ENCODE results near the gene ELMOD3.
"Not testable (repeated sequence)": the region's sequence is repeated elsewhere in the genome, so short reads cannot be mapped to it uniquely, and the experiment has no call there.

ELMOD3 gene

DNA sequence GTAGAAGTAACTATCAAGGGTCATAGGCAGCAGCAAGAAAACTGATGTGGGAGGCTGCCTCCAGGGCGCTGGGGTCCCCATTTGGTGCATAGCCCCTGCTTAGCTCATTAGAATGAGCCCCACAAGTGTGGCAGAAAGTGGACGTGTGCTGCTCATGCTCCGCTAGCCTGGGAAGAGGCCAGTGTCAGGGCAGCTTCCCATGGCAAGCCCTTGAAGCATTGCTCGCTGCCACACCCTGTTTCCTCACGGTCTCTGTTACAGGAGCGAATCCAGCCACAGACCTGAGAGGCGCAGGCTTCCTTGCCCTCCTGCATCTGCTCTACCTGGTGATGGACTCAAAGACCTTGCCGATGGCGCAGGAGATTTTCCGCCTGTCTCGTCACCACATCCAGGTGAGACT lies 22.5 kb downstream of the ELMOD3 start:
- no peak for DNase-seq

DNA sequence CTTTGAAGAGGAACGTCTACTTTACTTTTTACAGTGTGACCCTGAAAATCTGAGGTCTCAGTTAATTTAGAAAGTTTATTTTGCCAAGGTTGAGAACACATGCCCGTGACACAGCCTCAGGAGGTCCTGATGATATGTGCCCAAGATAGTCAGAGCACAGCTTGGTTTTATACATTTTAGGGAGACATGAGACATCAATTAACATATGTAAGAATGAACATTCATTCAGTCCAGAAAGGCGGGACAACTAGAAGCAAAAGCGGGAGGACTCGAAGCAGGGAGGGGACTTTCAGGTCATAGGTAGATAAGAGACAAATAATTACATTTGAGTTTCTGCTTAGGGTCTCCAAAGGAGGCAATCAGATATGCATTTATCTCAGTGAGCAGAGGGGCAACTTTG lies 23.7 kb downstream of the ELMOD3 start:
- DNase-seq = no peak

DNA sequence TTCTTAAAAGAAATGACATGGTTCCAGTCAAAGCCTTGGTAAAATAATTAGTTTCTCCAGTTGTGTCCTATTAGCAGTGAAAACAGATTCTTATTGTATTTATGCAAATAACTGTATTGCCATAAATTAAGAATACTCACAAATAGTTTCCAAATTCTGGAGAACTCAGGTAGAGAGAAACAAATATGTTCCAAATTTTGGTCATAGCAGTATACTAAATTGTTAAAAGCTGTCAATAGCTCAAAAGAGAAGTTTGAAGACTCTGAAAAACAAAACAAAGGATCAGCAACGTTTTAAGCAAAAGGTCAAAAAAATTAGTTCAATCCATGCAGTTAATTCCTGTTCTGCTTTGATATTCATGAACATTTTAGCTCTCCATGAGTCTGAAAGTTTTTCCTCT lies 25.5 kb downstream of the ELMOD3 start:
- no peak for DNase-seq

DNA sequence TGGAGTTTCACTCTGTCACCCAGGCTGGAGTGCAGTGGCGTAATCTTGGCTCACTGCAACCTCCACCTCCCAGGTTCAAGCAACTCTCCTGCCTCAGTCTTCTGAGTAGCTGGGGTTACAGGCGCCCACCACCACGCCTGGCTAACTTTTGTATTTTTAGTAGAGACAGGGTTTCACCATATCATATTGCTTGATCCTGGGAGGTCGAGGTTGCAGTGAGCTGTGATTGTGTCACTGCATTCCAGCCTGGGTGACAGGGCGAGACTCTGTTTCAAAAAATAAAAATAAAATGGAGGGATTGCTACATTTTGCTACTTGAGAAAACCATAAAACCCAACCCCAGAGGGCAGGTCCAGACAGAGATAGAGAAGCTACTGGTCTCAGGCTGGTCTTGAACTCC lies 28.6 kb downstream of the ELMOD3 start:
- DNase-seq = not testable (repeated sequence)

DNA sequence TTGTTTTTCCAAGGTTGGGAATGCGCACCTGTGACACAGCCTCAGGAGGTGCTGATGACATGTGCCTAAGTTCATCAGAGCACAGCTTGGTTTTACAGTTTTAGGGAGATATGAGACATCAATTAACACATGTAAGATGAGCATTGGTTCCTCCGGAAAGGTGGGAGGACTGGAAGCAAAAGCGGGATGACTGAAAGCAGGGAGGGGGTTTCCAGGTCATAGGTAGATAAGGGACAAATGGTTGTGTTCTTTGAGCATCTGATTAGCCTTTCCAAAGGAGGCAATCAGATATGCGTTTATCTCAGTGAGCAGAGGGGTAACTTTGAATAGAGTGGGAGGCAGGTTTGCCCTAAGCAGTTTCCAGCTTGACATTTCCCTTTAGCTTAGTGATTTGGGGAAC lies 29.3 kb downstream of the ELMOD3 start:
- DNase-seq = no peak

DNA sequence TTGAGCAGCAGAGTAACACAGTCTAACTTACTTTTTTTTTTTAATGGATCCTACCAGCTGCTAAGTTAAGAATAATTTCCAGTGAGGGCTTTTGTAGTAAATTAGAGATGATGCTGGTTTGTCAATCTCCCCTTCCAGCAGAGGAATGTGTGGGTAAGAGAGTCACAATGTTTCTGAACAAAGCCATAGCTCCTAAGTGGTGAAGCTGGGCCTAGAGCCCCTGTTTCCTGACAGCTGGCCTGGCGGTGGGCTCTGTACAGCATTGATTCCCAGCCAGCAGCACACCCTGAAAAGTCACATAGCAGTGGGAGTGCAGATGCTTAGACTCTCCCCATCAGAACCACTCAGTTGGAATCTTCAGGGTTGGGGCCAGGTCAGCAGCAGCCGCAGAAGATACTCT lies 31.2 kb downstream of the ELMOD3 start:
- no peak for DNase-seq

DNA sequence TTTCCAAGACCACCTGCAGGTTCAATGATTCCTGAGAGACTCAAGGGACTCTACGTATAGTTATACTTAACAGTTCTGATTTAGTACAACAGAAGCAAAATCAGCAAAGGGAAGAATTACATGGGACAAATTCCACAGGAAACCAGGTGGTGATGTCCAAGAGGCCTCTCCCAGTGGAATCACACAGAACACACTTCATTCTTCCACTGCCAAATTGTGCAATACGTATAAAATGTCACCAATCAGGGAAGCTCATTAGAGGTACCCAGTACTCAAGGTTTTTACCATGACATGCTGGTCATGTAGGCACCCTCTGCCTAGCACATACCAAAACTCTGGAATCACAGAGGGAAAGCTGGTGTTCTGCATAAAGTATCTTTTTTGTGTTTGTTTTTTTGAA lies 33.2 kb downstream of the ELMOD3 start:
- no peak for DNase-seq

DNA sequence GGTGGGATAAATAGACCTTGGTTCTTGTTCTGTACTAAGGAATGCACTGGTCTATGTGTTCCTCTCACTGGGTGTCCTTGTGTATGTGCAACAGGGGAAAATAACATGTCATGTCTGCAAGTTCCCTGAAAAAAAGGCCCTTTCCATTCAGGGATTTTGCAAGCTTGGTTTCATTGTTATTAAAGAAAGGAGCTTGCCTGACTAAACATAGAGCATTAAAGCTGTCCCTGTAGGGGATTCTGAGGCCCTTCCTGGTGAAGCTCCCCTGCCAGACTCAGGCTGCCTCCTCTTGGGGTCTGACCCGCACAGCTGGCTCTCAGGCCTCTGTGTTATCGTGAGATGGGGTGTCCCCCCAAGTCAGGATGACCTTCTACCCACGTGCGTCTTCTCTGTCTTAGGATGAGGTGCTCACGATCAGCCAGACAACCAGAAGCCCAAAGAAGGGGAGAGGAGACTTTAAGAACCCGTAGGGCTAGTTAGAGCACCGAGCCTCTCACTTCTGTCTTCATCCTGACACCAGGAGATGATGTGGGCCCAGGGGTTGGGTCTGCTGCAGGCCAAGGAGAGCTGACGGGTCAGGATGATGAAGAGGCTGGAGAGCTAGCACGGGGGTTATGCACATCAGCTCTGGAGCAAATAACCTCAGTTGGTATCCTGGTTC lies 34.4 kb downstream of the ELMOD3 start:
- no peak for DNase-seq

DNA sequence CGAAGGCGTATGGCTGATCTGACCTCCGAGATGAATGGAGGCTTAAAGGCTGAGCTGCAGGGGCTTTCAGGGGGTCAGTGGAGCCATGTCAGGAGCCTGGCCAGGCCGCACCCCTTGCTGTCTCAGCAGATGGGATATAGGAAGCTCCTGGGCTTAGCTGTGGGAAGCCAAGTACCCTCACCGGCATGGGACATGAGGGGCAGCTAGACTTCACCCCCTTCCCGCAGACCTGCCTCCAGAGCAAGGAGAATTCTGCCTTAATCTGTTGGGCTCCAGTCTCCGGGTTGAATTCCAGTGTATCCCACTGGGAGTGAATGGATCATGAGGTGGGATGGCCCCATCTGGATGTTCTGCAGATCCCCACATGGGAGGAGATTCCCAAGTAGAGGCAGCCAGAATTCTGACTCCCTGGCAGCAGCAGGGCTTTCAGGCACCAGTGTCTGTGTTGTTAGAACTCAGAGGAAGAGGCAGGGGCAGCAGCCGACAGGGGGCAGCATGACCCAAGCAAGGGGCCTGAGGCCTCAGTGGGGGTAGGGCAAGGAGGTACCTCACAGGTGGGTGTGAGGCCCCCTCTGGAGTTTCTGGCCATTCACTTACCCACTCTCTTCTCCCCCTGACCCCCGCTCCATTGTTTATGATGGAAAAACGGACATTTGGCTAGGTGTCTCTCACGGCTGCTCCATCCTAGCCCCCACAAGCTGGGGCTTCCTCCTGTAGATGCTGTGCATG lies 36.5 kb downstream of the ELMOD3 start:
- no peak for DNase-seq

DNA sequence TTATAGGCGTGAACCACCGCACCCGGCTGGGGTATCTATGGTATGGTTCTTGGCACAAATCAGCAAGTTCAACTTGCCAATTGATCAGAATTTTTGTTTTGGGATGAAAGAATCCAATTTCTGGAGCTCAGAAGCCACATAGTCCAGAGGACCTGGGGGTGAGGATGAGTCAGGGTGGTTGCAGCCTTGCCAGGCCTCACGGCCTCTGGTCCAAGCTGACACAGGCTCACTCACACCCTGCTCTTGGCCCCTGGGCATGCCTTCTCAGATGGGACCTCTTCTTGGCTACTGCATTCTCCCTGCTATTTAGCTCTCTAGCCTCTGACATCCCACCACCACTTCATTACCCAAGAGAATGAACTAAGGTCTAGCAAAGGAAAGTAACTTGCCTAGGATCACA lies 39.3 kb downstream of the ELMOD3 start:
- no peak for DNase-seq

DNA sequence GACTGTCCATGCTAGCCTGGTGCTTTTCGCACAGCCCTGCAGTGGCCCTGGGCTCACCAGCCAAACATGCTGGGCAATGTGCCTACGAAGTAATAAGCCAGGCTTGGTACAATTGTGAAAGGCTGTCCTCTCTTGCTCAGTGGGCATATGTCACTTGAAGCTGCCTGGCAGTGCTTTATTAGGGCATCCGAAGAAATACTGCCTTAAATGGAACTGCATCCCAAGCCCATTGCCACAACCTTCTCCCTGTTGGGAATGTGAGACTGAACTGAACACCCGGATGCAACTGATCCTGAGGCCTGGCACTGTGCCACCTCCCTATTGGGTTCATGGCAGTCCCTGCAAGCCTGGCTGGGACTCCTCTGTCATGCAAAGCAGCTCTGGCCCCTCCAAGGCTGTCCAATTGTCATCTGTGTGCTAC lies 39.7 kb downstream of the ELMOD3 start:
- DNase-seq = no peak

DNA sequence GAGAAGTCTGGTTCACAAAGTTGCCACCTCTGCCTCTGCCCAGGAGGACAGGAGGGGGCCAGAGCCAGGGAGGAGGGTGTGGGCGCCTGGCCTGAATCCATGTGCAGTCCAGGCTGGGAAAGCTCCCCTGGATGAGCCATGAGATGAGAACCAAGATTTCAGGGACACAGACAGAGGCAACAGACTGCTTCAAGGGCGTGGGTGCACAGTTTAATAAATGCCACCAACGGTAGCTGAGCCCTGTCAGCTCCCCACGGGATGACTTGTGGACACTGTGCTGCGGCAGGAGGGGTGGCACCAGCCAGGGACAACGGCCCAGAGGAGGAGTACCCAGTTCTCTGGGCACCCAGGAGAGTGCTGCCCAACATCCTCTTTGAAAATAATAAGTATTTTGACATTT lies 40.4 kb downstream of the ELMOD3 start:
- DNase-seq = no peak

DNA sequence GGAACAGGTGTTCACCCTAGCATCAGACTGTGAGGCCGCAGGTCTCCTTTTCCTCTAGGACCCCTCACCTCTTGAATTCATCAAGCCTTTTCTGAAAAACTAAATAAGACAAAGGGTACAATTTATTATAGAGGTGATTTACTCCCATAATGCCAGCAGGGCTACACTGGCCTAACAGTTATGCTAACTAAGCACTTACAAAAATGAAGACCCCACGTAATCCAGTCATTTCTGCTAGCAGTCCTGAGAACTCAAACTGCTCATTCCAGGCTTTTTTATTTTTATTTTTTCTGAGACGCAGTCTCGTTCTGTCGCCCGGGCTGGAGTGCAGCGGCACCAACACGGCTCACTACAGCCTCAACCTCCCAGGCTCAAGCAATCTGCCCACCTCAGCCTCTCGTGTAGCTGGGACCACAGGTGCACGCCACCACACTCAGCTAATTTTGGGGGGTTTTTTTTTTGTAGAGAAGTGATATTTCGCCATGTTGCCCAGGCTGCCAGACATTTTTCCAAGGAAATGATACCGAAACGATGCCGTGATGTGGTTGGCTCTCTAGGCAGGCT lies 41.4 kb downstream of the ELMOD3 start:
- no peak for DNase-seq

DNA sequence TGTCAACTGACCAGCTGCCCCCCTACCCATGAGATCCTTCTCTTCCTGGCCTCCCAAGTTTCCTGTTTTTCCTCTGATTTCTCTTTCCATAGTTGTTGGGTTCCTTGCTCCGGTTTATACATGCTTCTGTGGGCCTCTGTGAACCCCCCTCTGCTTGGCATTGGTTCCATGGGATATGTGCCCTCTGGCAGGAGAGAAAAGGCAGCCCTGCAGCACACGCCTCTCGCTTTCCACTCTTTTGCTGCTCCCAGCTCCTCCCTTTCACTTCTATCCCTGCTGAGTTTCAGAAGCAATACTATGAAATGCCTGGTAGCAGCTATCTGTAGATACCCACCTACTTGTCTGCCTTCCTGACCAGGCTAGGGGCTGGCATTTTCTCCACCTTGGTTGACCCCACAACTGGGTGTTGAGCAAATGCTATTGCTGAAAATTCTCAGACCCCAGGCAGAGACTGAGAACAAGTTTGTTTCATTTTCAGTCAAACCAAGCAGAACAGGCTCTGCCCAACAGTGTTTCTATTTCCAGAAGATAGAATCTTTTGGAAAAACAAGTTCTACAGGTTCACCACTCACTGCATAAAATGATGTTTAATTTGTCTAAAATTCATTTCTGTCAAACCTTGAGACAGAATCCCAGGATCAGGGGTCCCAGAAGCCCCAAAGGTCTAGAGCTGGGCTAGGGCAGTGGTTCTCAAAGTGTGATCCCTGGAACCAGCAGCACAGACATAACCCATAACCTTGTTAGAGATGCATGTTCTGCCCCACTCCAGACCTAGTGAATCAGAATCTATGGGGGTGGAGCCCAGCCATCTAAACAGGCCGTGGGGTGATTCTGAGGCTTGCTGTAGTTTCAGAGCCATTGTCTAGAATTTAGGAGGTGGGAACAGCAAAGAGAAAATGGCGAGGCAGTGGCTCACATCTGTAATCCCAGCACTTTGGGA lies 42.2 kb downstream of the ELMOD3 start:
- DNase-seq = no peak

DNA sequence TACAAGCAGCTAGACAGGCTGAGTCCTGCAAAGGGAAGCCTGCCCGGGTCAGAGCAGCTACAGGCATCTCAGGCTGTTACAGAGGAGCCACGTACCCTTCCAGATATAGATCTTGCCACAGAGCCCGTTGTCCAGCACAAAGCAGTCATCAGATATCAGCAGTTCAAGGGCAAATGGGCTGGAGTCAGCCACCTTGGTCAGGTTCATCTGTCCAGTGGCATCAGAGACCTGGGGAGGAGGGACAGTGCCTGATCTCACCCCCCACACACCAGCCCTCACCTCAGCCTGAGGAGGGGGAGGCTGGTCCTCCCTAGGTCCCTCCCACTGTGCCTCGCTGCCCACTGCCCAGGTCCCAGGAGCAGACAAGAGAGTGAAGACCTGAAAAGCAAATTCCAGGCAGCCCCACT lies 43.4 kb downstream of the ELMOD3 start:
- DNase-seq = no peak

DNA sequence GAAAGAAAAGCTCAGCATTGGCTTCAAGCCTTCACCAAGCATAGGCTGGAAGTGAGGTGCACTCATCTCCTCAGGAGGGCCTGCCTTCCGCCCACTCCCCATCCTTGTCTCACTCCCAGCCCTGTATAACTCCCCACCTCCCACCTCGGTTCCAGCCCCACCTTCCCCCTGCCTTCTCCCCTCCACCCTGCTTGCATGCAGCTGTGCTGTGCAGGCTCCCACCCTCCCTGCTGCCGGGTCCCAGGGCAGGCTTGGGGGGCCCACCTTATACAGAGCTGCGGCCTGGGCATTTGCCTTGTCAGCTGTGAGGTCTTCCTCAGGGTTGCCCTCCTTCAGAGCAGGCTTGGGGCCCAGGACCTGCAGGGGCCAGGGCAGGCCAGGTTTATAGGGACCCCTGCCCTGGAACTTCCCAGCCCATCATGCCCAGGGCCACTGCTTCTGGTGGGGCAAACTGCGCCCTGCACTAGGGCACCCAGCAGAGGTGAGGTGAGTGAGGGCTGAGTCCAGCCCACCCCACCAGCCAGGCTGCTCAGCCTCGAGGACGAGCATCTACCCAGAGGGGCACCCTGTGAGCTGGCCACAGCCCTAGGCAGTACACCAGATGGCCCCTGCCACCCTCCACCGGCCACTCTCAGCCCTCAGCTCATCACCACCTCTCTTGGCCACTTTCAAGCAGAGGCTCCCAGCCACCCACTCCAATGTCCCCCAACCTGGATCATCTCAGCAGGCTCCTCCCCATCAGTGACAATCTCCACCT lies 44.0 kb downstream of the ELMOD3 start:
- no peak for DNase-seq

DNA sequence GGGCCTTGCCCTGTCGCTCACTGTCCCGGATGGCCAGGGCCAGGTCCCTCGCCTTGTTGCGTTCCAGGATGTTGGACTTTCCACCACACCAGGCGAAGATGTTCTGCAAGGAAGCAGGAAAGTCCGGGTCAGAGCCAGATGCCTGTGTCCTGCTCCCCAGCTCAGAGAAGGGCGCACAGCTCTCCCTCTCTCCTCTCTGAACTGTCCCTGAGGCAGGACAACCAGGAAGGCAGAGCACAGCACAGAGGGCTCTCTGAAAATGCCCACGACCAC lies 44.5 kb downstream of the ELMOD3 start:
- no peak for DNase-seq

DNA sequence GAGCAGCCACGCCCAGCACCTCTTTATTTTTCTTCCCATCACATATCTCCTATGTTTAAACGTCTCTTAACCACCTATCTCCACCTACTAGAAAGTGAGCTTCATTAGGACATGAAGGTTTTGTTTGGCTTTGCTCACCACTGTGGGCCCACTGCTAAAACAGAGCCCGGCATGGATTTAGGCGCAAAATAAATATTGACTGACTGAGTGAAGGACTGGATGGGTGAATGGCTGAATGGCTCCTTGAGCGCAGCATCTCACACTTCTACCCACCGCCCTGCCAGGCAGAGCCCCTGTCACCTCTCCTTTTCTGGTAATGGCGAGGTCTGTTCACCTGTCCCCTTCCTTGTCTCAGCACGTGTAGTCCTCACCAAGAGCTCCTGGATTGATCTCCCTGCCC lies 45.5 kb downstream of the ELMOD3 start:
- no peak for DNase-seq

DNA sequence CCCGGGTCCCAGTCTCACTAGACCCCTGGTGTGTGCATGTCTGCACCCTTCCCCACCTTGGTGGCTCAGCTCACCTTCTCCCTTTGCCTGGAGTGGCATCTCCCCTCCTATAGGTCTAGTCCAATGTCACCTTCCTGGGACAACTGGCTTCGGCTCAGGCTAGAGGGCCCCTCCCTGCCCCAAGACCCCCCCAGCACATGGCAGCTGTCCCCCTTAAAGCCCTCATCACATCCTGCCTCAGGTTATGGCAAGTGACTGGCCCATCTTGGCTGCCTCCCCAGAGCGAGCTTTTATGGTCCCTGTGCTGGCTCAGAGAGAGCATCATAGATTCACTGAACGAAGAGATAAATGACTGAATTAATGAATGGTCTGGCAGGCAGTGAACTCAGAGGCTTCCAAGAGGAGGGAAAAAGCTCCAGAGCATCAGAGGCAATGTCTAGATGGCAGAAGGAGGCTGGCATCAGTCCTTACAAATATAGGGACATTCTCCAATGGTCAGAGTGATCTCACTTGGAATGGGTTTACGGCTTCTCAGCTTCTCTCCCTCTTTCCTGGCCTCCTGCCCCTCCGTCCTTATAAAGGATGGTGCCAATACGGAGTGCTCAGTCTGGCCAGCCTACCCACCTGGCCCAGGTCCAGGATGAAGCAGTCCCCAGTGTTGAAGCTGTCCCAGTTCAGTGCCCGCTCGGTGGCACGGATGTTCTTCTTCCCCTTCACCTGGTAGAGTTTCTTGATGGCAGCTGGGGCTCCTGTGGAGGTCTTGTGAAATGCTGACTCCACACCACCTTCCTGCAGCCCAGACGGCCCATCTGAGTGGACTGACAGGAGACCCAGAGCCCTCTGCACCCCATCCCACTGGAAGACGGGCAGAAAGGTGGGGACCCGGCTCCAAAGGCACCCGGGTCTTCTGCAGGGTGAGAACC lies 46.2 kb downstream of the ELMOD3 start:
- no peak for DNase-seq

DNA sequence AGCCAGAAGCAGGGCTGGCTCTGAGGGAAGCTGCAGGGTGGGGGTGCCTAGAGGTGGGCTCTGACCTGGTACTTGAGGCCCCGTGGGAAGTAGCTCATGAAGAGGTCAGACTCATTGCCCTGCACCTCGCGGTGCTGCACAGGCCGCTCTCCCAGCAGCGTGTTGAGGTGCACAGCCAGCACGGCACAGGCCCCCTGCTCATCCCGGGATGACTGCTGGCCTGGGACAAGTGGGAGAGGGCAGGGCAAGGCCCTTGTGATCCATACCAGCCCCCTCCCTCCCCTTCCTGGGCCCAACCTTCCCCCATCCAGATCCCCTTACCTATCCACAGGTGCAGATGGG lies 46.9 kb downstream of the ELMOD3 start:
- no peak for DNase-seq

DNA sequence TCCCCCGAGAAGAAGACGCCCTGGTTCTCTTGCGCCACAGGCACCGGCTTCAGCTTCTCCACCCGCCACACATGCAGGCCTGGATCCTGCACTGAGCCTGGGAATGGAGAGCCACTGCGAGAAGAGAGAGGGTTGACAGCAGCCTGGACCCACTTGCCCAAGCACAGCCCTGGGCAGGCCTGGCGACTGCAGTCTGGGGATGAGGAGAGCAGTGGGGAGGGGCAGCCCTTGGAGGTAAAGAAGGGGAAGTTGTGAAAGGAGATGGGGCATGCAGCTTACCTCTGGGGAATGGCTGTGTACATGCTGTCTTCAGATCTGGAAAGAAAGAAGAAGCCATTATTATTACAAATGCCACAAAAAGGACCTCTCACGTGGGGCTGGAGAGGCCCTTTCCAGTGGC lies 47.3 kb downstream of the ELMOD3 start:
- DNase-seq = no peak
